ENCODE data around the gene CHST3. TPM values are rescaled to one million over a fixed set of nuclear protein-coding genes. Genes with fewer than 3 reads are reported as not detected.

Gene CHST3
- total RNA-seq, 1 experiment from 2014 or later, result 6.1 TPM

DNA sequence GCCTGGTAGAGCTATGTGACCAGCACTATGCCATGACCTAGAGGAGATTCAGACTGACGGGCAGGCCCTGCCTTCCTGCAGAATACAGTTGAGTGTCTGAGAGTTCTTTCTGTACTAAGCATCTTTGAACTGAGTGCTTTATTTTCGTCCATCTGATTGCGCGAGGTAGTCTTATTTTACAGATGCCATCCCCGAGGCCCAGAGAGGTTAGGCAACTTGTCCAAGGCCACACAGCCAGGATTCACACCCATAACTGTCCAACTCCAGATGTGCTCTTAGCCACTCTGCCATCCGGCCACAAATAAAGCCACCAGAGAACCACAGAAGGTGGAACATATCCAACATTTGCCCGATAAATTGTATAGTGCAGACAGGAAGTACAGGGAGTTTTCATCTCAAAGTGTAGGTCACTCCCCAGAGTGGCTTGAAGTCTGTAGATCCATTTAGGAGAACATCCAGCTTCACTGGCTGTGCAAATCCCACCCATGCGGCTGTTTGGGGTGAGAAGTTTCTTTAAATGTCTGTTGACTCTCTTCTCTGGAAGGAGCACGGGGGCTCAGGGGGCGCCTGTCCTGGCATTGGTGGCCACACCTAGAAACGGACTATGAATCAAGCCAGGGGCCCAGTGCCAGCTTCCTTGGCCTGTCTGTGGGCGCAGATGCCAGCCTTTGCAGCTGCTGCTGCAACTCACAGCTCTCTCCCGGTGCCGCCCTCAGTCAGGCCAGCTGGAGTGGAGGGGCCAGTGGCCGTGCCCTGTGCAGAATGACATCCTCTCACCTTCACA lies 11.1 kb downstream of the CHST3 start:
- Histone ChIP-seq H4K20me1 (ENCODE audit: control insufficient read depth, insufficient read depth, insufficient read length) (no peaks in the 10 kb centered on the region), H3K9me3 (ENCODE audit: control insufficient read depth, low read depth, low read length) (no peaks in the 10 kb centered on the region), H2BK12ac (ENCODE audit: insufficient read length, low read depth, low read length) (no peak overlapping the region), H3K27ac (ENCODE audit: insufficient read length, low read depth, low read length) (no peak overlapping the region), H2BK5ac (ENCODE audit: insufficient read length, low read length) (no peak overlapping the region), H3K4ac (ENCODE audit: low read depth, low read length) (no peak overlapping the region), H4K8ac (replicated peaks; ENCODE audit: insufficient read length, low read depth, low read length) (no peak overlapping the region), H3T11ph (ENCODE audit: low read length) (no peak overlapping the region), H2AFZ (ENCODE audit: low read length) (no peak overlapping the region), H3K23me2 (ENCODE audit: insufficient read length, low read depth, low read length, poor library complexity, severe bottlenecking) (peaks cover 3% of the 10 kb centered on the region), H3K79me2 (ENCODE audit: insufficient read depth, low read length) (peaks cover 2% of the 10 kb centered on the region), H4K91ac (ENCODE audit: insufficient read length, low read depth, low read length) (no peak overlapping the region), H3K56ac (ENCODE audit: insufficient read length, low read depth, low read length) (no peak overlapping the region), H2BK15ac (ENCODE audit: low read depth, low read length) (no peak overlapping the region), H3K9ac (ENCODE audit: extremely low read depth, insufficient read length, low read length) (no peak overlapping the region), H3K23ac (ENCODE audit: insufficient read length, low read depth, low read length) (no peak overlapping the region), H3K79me1 (ENCODE audit: insufficient read depth, low read depth, low read length, poor library complexity, severe bottlenecking) (no peaks in the 10 kb centered on the region), H2BK120ac (ENCODE audit: low read depth, low read length, poor library complexity, severe bottlenecking) (no peak overlapping the region), H4K5ac (ENCODE audit: insufficient read length, low read depth, low read length) (no peak overlapping the region), H3K27me3 (ENCODE audit: insufficient read depth, low read length) (no peaks in the 10 kb centered on the region), H3K4me2 (ENCODE audit: insufficient read depth, insufficient read length, low read length) (no peak overlapping the region), H3K4me1 (ENCODE audit: insufficient read depth, low read length) (0 out of 2 replicates have a peak, but pooled peaks cover 2% of the 10 kb centered on the region), H2BK20ac (ENCODE audit: low read depth, low read length, poor library complexity, severe bottlenecking) (no peak overlapping the region), H3K14ac (ENCODE audit: insufficient read depth, low read length) (no peak overlapping the region), H2AK5ac (ENCODE audit: insufficient read length, low read length) (no peak overlapping the region), H3K18ac (ENCODE audit: insufficient read length, low read depth, low read length) (no peak overlapping the region)
- Mint-ChIP-seq H3K27ac (peak overlapping the region in 1 of 3 experiments; percentile 42; a peak in 1 of 7 replicates), H3K36me3 (ENCODE audit: insufficient read depth in 1 of 3, low read depth in 3 of 3) (no peaks in the 10 kb centered on the region), H3K27me3 (ENCODE audit: low read depth) (no peaks in the 10 kb centered on the region), H3K9me3 (no peaks in the 10 kb centered on the region), H3K4me1 (peaks cover 26 to 28% of the 10 kb centered on the region in 2 experiments), H3K4me3 (no peak overlapping the region)
- DNase-seq, result no peak
- no CpG with 5 or more reads among the region's 15 CpGs for WGBS (ENCODE audit: extremely low coverage, insufficient read length, low lambda C conversion rate)
- TF ChIP-seq, protein P1, sequence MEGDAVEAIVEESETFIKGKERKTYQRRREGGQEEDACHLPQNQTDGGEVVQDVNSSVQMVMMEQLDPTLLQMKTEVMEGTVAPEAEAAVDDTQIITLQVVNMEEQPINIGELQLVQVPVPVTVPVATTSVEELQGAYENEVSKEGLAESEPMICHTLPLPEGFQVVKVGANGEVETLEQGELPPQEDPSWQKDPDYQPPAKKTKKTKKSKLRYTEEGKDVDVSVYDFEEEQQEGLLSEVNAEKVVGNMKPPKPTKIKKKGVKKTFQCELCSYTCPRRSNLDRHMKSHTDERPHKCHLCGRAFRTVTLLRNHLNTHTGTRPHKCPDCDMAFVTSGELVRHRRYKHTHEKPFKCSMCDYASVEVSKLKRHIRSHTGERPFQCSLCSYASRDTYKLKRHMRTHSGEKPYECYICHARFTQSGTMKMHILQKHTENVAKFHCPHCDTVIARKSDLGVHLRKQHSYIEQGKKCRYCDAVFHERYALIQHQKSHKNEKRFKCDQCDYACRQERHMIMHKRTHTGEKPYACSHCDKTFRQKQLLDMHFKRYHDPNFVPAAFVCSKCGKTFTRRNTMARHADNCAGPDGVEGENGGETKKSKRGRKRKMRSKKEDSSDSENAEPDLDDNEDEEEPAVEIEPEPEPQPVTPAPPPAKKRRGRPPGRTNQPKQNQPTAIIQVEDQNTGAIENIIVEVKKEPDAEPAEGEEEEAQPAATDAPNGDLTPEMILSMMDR (conservative IDR thresholded peaks at IDR 0.05), result no peak

All from H9 (cell line).